GM12875 (cell line): ENCODE data around the gene OTUD6A.

Experiments used
- H3K4me3 ChIP-seq: one replicate; pipeline ENCODE4 v1.5.1; 2011; ENCODE audit warnings: low read depth, low read length, control low read depth
- TF ChIP-seq, protein P1 (sequence below): IDR thresholded peaks from 2 replicates; pipeline ENCODE4 v1.5.1; 2011; ENCODE audit warnings: low read depth, mild to moderate bottlenecking, control low read depth, inconsistent platforms, low read length, moderate library complexity, borderline replicate concordance; ENCODE audit not compliant: insufficient read depth

OTUD6A gene, protein sequence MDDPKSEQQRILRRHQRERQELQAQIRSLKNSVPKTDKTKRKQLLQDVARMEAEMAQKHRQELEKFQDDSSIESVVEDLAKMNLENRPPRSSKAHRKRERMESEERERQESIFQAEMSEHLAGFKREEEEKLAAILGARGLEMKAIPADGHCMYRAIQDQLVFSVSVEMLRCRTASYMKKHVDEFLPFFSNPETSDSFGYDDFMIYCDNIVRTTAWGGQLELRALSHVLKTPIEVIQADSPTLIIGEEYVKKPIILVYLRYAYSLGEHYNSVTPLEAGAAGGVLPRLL

GRCh38 chrX:70062076-70062475 is at the start of gene OTUD6A:
TSS of gene OTUD6A (plus strand) at chrX:70062457. CDS start at chrX:70062525, 68 bp downstream.
- no peak within 1 kb of the TSS for H3K4me3 ChIP-seq
- TF ChIP-seq, protein P1, sequence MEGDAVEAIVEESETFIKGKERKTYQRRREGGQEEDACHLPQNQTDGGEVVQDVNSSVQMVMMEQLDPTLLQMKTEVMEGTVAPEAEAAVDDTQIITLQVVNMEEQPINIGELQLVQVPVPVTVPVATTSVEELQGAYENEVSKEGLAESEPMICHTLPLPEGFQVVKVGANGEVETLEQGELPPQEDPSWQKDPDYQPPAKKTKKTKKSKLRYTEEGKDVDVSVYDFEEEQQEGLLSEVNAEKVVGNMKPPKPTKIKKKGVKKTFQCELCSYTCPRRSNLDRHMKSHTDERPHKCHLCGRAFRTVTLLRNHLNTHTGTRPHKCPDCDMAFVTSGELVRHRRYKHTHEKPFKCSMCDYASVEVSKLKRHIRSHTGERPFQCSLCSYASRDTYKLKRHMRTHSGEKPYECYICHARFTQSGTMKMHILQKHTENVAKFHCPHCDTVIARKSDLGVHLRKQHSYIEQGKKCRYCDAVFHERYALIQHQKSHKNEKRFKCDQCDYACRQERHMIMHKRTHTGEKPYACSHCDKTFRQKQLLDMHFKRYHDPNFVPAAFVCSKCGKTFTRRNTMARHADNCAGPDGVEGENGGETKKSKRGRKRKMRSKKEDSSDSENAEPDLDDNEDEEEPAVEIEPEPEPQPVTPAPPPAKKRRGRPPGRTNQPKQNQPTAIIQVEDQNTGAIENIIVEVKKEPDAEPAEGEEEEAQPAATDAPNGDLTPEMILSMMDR, result no peak

- TF ChIP-seq, protein P1, result no peak
Observed at GRCh38 chrX:70012756-70013155, 49.5 kb upstream of the OTUD6A start.

GRCh38 chrX:70013466-70014381 is 48.5 kb upstream of the OTUD6A start:
- H3K4me3 ChIP-seq, result no peak overlapping the region
- TF ChIP-seq, protein P1, result no peak

More at GRCh38 chrX:70012756-70013155, 49.5 kb upstream of the OTUD6A start:
- H3K4me3 ChIP-seq, result no peak overlapping the region

- H3K4me3 ChIP-seq, result no peak overlapping the region
- TF ChIP-seq, protein P1, result no peak
Observed at GRCh38 chrX:70016513-70016912, 45.7 kb upstream of the OTUD6A start.

DNA sequence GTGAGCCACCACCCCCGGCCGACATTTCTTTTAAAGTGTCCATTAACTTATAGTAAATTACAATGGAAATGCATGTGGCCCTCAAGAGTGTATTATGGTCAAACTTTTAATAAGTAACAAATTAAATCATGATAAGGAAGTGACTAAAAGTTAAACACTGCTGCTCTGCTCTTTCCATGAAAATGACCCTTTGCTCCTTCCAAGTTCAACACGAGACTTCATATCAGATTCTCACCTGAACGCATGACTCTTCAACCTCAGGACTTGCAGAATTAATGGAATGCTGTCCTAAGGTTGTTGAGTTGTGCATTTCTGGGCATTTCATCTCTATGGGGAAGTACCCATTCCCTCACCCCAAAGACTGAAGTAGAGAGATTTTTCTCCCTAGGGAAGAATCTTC is 39.6 kb upstream of the OTUD6A start:
- TF ChIP-seq, protein P1, result no peak
- H3K4me3 ChIP-seq, result no peak overlapping the region

- TF ChIP-seq, protein P1, result no peak
- H3K4me3 ChIP-seq, result no peak overlapping the region
Observed at GRCh38 chrX:70025464-70025863, 36.8 kb upstream of the OTUD6A start.
